Muscle of back (tissue), 13 donors: ENCODE data around the gene TSKS. TPM values are rescaled to one million over a fixed set of nuclear protein-coding genes. Genes with fewer than 3 reads are reported as not detected.

Experiments used
- DNase-seq, 3 donors: peaks; one replicate each; pipeline versions ENCODE4 v3.0.0 to v3.0.0-alpha.2; 2013
- long read RNA-seq, 9 donors: transcript quantifications; one replicate each; lab custom pipeline, GENCODE V29; 2026
- polyA plus RNA-seq, 10 donors: library from polyadenylated mRNA; unstranded; fragments of 120-200 nt; gene quantifications; one replicate each; pipeline ENCODE4 v1.2.1, GENCODE V29; 2013; ENCODE audit not compliant: insufficient read length in 10 of 10

Gene TSKS
- polyA plus RNA-seq, result 1 to 10 TPM in 2 of 10 donors, under 1 TPM in 8; 0.39 to 1.2 (median 0.81) TPM
- long read RNA-seq, donor 1, partial matches to known transcripts, result 0 of 1 reads
- long read RNA-seq, donor 1, other reads (novel, unspliced or antisense), result 0 of 1 reads
- long read RNA-seq, donor 2, result 0 reads
- long read RNA-seq, donor 3, result 0 reads
- long read RNA-seq, donor 4, partial matches to known transcripts, result 0 of 1 reads
- long read RNA-seq, donor 4, other reads (novel, unspliced or antisense), result 0 of 1 reads
- long read RNA-seq, donor 5, partial matches to known transcripts, result 0 of 1 reads
- long read RNA-seq, donor 5, other reads (novel, unspliced or antisense), result 0 of 1 reads
- long read RNA-seq, donor 6, result 0 reads
- long read RNA-seq, donor 7, partial matches to known transcripts, result 0 of 1 reads
- long read RNA-seq, donor 7, other reads (novel, unspliced or antisense), result 0 of 1 reads
- long read RNA-seq, donor 8, result 0 reads
- long read RNA-seq, donor 9, result 0 reads

GRCh38 chr19:49763230-49763629 is at the start of gene TSKS:
Gene TSKS (minus strand): TSS chr19:49763306. CDS start chr19:49763247, 59 bp downstream.
- DNase-seq, result no peak

GRCh38 chr19:49812452-49812996 is 49.4 kb upstream of the TSKS start:
- peak in 2 of 3 donors; percentile 13 to 39 for DNase-seq

- no peak for DNase-seq
Observed at GRCh38 chr19:49811328-49811727, 48.2 kb upstream of the TSKS start.

- no peak for DNase-seq
Observed at GRCh38 chr19:49809941-49810389, 46.9 kb upstream of the TSKS start.

GRCh38 chr19:49809160-49809940 is 46.2 kb upstream of the TSKS start:
- peak in 2 of 3 donors; percentile 14 to 75 for DNase-seq

- peak; percentile 80 to 93 (median 89) for DNase-seq
Observed at GRCh38 chr19:49808711-49809159, 45.6 kb upstream of the TSKS start.

GRCh38 chr19:49807904-49808675 is 45.0 kb upstream of the TSKS start:
- DNase-seq, result peak in 1 of 3 donors; percentile 23

GRCh38 chr19:49807058-49807903 is 44.2 kb upstream of the TSKS start:
- DNase-seq, result peak in 1 of 3 donors; percentile 31

- no peak for DNase-seq
Observed at GRCh38 chr19:49806620-49806959, 43.5 kb upstream of the TSKS start.

GRCh38 chr19:49805822-49806619 is 42.9 kb upstream of the TSKS start:
- no peak for DNase-seq

GRCh38 chr19:49803529-49803856 is 40.4 kb upstream of the TSKS start:
- DNase-seq, result no peak

- no peak for DNase-seq
Observed at GRCh38 chr19:49802836-49803528, 39.9 kb upstream of the TSKS start.

- peak; percentile 91 to 97 (median 93) for DNase-seq
Observed at GRCh38 chr19:49801966-49802661, 39.0 kb upstream of the TSKS start.

- no peak for DNase-seq
Observed at GRCh38 chr19:49801401-49801888, 38.3 kb upstream of the TSKS start.

GRCh38 chr19:49800771-49801170 is 37.7 kb upstream of the TSKS start:
- DNase-seq, result no peak

GRCh38 chr19:49799798-49800376 is 36.8 kb upstream of the TSKS start:
- DNase-seq, result no peak

GRCh38 chr19:49799271-49799797 is 36.2 kb upstream of the TSKS start:
- DNase-seq, result no peak

GRCh38 chr19:49798574-49798973 is 35.5 kb upstream of the TSKS start:
- DNase-seq, result no peak
